HPDE6-E6E7 (cell line): ENCODE results near the gene WFIKKN2.
A peak's percentile ranks its signal among the peaks of the same experiment; 100 is the strongest.

ENCODE experiments used
- DNase-seq: peaks from one replicate; pipeline ENCODE4 v3.0.0; 2011; ENCODE audit warnings: missing footprints; ENCODE audit errors: extremely low spot score

The WFIKKN2 gene

DNA sequence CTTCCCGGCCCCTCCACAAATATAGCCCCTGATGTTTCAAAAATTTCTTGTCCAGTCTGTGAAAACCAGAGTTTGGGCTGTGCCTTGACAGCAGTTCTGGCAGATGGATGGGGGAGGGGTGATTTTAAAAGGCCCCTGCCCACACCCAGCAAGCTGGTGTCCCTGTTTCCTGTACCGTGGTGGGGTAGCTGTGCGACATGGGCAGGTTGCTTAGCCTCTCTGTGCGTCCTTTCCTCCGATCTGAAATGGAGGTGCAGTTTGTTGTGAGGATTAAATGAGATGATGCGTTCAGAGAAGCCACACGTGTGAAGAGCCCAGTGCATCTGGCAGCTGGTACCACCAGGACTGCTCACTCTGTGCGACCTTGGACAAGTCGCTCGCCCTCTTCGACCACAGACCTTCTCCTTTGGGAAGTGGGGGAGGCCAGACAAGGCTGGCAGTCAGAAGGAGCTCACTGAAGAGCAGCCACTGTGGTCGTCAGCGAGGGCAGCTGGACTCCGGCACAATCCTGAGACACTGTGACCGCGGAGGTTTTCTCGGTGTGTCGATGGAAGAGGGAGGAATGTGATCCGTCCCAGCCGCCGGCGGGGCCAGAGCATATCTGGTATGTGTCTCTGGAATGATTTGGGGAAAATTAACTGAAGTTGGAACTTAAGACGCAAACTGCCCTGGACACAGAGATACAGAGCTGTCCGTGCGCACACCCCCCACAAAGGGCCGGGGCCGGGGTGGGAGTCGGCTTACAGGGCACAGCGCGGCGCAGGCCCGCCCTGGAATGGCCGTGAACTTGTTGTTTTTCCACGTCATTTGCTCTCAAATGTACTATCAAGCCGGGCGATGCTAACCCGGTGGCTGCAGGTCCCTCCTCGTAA, 721 bp upstream of the WFIKKN2 start:
- DNase-seq, result no peak

DNA sequence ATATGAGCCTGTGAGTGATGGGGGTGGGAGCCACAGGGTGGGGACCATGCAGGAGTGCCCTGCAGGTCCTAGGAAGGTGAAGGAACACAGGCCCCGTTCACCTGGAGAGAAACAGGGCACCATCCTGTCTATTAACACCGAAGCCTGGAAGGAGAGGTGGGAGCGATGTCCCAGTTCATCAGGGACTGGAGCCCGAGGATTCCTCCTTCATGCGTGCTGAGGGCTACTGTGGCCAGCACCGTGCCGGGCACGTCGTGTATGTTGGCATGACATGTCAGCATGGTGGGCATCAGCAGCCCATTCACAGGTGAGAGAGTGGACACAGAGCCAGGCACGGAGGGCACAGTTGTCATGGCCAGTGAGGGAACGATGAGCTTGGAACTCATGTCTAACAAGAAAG, 1.4 kb downstream of the WFIKKN2 start:
- no peak for DNase-seq

DNA sequence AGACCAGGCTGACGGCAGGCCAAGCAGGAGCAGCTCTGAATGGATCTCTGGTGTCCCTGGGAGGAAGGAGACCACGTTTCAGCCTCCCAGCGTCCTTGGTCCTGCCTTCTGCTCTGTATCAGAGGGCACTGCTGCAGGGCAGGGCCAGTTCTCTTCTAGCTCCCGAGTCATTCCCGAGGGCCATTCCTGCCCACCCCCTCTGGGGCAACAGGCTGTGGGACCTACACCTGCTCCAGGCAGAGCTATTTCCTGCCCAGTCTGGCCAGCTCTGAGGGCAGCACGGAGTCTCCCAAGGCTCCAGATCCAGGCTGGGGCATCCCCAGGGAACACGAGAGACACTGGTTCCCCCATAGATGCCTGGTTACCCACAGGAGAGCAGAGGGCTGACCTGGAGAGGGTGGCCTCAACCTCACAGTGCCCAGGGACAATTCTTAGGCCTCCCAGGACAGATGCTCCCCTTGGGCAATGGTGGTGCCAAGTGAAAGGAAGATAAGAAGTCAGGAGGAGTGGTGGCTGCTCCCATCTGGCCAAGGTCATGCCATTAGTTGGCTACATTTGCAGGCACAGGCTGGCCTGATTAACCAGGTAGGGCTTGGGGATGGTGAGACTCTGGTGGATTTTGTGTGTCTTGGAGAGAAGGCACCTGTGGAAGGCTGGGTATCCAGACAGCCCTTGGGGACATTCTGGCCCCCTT, 2.0 kb downstream of the WFIKKN2 start:
- DNase-seq, result no peak

DNA sequence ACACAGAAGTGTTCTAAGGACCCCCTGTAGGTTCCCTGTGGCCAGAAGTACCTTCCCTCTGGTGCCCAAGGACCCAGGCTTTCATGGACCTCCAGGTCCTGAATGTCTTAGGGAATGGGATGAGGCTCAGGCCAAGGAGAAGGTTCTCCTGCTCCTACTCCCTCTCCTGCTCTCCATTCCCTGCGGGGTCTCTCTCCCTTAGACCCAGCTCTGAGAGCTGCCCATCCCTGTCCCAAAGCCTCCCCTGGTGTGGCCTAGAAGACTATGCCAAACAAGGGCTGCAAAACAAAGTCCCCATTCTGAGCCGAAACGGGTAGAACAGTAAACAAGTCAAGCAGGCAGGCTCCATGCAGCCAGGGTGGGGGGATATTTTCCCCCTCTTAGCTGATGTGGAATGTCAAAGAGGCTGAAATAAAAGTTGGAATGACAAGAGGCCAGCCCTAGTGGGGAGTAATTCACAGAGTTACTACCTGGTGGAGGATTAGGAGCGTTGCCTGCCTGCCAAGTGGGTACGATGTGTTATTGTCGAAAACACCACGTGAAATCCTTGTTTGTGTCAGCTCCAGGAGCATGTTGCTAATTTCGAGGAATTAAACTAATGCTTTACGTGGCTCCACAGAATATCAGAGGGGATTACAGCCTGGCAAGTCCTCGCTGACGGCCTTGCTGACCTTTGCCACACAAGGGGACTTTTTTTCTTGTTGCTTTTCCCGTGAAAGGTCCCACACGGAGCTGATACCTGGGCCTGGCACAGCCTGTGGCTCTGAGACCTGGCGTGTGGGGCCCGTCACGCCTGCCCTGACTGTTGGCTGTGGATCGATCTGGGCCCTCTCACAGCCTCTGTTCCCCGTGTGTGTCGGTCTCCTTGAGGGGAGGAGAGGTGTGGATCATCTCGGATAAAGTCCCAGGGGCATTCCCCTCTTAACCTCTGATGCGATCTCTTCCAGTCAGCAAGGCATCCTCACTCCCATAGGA, 2.9 kb downstream of the WFIKKN2 start:
- no peak for DNase-seq

DNA sequence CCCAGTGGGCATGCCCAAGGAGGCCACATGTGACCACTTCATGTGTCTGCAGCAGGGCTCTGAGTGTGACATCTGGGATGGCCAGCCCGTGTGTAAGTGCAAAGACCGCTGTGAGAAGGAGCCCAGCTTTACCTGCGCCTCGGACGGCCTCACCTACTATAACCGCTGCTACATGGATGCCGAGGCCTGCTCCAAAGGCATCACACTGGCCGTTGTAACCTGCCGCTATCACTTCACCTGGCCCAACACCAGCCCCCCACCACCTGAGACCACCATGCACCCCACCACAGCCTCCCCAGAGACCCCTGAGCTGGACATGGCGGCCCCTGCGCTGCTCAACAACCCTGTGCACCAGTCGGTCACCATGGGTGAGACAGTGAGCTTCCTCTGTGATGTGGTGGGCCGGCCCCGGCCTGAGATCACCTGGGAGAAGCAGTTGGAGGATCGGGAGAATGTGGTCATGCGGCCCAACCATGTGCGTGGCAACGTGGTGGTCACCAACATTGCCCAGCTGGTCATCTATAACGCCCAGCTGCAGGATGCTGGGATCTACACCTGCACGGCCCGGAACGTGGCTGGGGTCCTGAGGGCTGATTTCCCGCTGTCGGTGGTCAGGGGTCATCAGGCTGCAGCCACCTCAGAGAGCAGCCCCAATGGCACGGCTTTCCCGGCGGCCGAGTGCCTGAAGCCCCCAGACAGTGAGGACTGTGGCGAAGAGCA, 4.4 kb downstream of the WFIKKN2 start:
- no peak for DNase-seq

DNA sequence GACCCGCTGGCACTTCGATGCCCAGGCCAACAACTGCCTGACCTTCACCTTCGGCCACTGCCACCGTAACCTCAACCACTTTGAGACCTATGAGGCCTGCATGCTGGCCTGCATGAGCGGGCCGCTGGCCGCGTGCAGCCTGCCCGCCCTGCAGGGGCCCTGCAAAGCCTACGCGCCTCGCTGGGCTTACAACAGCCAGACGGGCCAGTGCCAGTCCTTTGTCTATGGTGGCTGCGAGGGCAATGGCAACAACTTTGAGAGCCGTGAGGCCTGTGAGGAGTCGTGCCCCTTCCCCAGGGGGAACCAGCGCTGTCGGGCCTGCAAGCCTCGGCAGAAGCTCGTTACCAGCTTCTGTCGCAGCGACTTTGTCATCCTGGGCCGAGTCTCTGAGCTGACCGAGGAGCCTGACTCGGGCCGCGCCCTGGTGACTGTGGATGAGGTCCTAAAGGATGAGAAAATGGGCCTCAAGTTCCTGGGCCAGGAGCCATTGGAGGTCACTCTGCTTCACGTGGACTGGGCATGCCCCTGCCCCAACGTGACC, 5.0 kb downstream of the WFIKKN2 start:
- DNase-seq, result no peak

DNA sequence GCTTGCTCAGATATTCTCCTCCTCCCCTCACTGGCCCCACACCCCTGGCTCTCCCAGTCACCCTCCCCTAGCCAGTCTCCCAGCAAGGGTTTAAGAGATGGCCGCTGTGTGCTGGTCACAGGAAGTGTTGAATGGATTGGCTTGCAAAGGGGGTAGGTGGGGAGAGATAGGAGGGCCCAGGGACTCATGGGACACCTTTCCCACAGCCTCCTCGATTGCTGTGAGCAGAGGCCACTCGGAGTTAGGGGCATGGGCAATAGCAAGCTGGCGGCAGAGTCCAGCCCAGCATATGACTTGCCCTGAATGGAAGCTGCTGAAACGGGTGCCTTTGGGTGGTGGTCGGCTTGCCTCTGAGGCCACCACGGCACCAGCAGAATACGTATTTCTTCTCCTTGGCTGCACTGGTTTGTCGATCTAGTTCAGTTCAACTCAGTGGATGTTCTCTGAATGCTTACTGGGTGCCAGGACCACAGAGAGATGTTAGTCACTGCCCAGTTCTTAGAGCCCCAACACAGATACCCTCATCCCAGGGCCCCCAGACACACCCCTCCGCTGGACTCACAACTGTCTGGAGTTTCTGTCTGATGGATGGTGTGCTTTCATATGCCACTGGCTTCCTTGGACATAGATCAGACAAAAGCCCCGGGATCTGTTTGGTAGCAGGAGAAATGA, 6.0 kb downstream of the WFIKKN2 start:
- DNase-seq, result no peak

DNA sequence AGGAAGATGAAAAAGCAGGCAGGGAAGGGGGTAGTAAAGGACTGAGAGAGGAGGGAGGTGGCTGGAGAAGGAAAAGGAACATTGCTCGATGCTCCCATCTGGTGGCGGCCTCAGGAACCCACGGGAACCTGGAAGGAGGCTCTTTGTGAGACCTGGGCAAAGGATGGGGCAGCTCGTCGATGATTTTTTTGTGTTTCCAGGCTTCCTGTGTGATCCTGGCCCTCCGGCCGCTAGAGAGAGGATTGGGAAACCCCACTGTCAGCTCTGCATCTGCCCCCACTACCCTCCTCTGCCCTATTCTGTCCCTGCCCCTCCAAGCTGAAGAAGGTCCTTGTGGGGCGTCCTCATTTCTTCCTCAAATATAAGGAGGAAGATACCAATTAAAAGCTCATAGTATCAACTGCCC, 6.6 kb downstream of the WFIKKN2 start:
- peak; percentile 84 for DNase-seq

DNA sequence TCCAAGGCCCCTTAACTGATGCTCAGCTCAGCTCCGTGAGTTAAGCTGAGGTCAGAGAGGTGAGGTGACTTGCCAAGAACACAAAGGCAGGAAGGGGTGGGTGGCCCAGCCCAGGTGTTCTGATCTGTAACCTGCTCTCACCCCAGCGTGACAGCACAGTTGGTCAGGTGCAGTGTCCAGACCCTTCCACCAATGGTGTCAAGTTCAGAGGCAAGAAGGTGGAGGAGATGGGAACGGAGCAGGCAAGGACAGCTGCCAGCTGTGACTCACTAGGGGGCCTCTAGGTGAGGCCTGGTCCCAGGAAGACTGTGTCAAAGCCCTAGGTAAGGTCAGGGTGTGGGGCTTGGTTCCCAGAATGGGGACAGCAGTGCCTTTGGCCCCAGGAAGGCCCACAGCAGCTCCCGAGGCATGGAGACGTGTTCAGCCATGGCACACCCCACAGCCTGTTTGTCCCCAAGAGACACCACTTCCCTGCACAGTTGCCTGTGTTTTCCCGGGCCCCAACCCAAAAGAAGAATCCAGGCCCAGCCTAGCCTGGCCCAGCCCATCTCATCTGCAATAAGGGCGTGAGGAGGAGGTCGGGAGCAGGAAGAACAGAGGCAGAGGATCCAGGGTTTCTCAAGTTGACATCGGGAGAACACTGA, 7.2 kb downstream of the WFIKKN2 start:
- DNase-seq, result no peak

DNA sequence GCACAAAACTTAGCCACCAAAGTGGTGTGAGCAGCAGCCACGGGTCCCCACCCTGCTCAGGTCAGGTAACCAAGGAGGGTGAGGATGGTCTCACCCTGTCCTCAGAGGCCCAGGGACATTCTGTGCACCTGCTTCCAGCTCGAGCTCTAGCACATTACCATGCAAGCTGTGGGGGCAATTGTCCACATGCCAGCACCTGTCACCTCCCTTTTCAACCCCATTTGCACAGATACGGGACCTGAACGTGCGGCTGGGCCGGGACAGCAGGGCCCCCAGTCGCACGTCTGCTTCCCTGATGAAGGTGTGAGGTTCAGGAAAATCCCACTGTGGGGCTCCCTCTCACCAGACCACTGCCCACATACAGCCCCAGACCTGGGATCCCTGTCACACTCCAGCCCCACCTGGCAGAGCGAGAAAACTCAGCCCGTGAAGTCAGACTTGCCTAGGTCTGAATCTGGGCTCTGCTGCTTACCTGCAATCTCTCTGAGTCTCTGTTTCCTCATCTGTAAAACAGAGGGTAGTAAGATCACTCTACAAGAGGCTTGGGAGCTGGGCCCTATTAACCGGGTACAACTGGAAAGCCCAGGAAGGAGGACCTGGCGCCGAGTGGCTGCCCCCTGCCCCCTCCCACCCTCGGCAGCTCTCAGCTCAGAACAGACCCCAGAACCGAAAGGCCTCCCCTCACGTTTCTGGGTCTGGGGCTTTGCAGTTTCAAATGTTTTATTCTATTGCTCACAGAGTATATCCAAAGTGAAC, 7.9 kb downstream of the WFIKKN2 start:
- DNase-seq, result no peak

DNA sequence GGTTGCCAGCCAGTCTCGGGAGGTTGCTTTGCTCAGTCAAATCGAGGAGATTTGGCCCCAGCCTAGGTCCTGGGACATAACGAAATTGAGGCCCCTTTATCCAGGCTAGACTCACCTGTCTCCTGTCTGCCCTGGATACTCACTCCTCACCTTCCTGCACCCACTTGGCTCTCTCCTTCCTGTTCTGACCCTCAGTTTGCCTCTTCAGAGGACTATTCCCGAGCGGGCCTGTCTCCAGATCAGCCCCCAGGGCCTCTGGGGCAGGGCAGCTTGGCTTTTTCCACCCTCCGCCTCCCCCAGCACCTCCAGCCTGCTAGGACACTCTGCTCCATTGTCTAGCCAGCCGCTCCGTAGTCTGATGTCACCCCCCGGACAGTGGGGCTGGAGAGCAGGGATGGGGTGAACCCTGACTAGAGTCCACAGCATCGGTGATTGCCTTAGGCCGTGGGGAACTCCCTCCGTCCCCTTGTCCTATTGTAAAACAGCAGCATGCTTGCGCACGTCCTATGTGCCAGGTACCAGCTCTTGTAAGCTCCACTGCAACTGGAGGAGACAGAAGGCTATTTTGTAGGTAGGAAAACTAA, 8.8 kb downstream of the WFIKKN2 start:
- DNase-seq, result no peak

DNA sequence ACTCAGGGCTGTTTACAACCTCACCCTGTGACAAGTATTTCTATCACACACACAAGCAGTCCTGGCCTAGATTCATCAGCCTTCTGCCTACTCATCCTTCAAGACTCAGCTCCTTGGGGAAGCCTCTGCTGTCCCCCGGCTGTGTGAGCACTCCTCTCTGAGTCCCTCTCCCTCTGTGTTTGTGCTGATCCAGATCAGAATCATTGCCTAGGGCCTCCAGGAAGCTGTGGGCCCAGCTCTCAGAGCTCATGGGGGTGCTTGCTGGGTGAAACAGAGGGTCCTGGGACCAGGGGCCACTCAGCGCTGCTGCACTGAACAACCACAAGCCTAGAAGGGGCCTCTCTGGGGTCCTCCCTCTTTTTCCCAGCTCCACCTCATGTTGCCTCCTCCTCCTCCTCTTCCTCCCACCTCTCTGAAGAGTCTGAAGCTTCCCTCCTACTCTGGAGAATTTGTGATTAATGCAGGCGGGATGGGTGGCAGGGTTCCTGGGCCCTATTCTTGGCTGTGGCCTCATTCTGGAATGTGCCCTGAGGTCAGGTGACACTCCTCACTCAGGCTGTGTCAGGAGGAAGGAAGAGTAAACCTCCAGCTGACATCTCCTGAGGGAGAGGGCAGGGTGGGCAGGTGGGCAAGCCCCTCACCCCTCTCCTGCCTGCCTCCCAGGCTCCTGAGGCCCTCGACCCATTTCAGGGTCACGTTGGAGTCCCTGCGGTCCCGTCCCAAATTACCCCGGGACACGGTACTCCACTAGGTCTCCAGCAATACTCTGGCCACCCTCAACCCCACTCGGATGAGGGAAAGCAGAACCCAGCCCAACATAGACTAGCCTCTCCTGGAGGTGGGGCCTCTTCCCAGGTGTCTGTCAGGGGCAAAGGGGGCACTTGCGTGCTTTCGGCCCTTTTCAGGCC, 10.1 kb downstream of the WFIKKN2 start:
- DNase-seq, result no peak

DNA sequence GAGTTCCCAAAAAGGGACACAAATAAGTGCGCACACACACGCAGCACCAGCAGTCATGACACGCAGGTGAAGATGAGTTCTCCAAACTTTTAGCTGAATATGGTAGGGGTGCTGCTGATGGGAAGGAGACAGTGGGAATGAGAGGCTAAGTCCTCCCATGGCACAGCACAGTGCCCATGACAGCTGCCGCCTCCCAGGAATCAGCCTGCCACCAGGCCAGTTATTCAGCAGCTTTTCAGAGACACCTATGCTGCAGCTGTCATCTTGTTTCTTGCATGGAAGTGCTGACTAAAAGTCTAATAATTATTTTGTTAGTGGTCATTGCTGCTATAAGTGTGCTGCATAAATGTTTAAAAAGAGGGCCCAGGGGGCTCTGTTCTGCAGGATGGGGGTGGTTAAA, 12.2 kb downstream of the WFIKKN2 start:
- DNase-seq, result no peak

DNA sequence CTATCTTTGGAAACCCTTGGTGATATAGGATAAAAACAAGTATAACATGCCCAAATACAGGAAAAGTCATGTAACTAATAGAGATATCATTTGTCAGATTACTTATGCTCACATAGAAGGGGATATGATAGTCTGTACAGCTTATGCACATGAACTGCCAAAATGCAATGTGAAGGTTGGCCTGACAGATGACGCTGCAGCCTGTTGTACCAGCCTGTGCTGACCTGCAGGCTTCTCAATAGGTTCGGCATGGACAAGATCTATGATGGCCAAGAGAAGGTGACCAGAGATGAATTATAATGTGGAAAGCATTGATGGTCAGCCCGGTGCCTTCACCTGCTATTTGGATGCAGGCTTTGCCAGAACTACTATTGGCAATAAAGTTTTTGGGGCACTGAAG, 12.7 kb downstream of the WFIKKN2 start:
- DNase-seq, result no peak

DNA sequence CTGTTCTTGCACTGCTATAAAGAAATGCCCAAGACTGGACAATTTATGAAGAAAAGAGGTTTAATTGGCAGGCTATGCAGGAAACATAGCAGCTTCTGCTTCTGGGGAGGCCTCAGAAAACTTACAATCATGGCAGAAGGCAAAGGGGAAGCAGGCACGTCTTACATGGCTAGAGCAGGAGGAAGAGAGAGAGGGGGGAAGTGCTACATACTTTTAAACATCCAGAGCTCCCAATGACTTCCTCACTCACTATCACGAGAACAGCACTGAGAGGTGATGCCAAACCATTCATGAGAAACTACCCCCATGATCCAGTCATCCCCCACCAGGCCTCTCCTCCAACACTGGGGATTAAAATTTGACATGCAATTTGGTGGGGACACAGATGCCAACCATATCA, 13.3 kb downstream of the WFIKKN2 start:
- DNase-seq, result no peak

DNA sequence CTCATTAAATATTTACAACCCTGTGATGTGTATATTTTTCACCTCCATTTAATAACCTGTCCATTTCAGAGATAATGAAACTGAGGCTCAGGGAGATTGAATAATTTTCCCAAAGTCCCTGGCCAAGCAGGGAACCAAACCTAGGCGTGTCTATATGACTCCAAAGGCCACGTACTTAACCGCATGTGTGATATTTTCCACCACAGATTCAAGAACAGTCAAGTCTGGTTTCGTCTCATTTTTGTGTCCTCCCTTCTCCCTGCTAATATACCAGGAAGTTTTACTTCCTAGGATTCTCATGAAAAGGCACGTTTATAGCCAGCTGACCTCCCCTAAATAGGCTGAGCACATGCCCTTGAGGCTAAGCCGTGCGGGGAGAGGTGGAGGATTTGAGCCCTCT, 15.3 kb downstream of the WFIKKN2 start:
- DNase-seq, result no peak

DNA sequence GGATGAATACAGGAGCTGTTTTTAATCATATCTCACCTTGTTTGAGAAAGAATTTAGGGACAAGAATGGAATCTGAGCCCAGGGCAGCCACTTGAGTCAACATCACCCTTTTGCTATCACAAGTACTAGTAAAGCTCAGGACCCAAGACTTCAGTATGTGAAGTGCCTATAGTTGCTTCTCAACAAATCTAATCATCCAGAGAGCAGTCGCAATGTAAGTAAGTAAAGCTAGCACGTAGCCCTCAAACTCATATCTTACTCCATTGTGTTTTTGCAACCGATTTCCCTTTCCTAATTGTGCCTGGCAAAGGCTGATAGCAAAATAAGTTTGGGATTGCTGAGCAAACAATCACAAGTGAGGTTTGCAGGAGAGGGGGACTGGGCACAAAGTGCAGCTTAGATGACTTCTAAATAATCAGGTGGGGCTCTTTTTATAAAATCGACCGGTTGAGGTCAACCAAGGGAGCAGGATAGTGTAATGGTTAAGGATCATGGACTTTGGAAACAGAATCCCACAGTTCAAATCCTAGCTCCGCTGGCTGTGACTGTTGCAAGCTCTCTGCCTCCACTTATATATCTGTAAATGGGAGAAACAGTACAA, 17.7 kb downstream of the WFIKKN2 start:
- DNase-seq, result no peak
